NB4 (cell line): ENCODE measurements around the gene ATXN1.

Source experiments
- POLR2A ChIP-seq: IDR thresholded peaks from 2 replicates; pipeline ENCODE4 v1.6.1; 2011; ENCODE audit warnings: mild to moderate bottlenecking; ENCODE audit not compliant: insufficient read length; ENCODE audit errors: extremely low read depth
- TF ChIP-seq, protein P1 (sequence below): IDR thresholded peaks from one replicate; pipeline ENCODE4 v1.5.1; 2012; ENCODE audit warnings: low read depth, low read length
- TF ChIP-seq, protein P2 (sequence below): IDR thresholded peaks from 2 replicates; pipeline ENCODE4 v1.6.1; 2011; ENCODE audit warnings: low read depth, low read length

- TF ChIP-seq, protein P1, sequence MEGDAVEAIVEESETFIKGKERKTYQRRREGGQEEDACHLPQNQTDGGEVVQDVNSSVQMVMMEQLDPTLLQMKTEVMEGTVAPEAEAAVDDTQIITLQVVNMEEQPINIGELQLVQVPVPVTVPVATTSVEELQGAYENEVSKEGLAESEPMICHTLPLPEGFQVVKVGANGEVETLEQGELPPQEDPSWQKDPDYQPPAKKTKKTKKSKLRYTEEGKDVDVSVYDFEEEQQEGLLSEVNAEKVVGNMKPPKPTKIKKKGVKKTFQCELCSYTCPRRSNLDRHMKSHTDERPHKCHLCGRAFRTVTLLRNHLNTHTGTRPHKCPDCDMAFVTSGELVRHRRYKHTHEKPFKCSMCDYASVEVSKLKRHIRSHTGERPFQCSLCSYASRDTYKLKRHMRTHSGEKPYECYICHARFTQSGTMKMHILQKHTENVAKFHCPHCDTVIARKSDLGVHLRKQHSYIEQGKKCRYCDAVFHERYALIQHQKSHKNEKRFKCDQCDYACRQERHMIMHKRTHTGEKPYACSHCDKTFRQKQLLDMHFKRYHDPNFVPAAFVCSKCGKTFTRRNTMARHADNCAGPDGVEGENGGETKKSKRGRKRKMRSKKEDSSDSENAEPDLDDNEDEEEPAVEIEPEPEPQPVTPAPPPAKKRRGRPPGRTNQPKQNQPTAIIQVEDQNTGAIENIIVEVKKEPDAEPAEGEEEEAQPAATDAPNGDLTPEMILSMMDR: no peak
- no peak for TF ChIP-seq POLR2A
- TF ChIP-seq, protein P2, sequence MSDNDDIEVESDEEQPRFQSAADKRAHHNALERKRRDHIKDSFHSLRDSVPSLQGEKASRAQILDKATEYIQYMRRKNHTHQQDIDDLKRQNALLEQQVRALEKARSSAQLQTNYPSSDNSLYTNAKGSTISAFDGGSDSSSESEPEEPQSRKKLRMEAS: no peak
Measured at GRCh38 chr6:16432075-16433032, 328.9 kb downstream of the ATXN1 start.
